K562 (cell line): ENCODE results near the gene CCND3. TPM values are rescaled to one million over a fixed set of nuclear protein-coding genes. Genes with fewer than 3 reads are reported as not detected.

Experiments
- CREBBP ChIP-seq: IDR thresholded peaks from one replicate; pipeline ENCODE4 v1.6.1; 2012; ENCODE audit warnings: low read depth, mild to moderate bottlenecking, control low read depth, inconsistent platforms, low read length
- ESRRA ChIP-seq: fragments of 450-650 bp; IDR thresholded peaks from 2 replicates; pipeline ENCODE4 v1.6.1; 2014; ENCODE audit warnings: low read depth, mild to moderate bottlenecking, moderate library complexity, borderline replicate concordance
- HSF4 ChIP-seq: fragments of 250-450 bp; sonication (Bioruptor Pico); IDR thresholded peaks from 2 replicates; pipeline ENCODE4 v2.1.2; 2022; ENCODE audit warnings: mild to moderate bottlenecking, moderate library complexity, borderline replicate concordance
- TAF15 ChIP-seq: fragments of 200-400 bp; formaldehyde crosslinking; IDR thresholded peaks from 2 replicates; pipeline ENCODE4 v1.6.1; 2017; ENCODE audit warnings: mild to moderate bottlenecking, low read depth, low read length, moderate library complexity
- WHSC1 ChIP-seq: IDR thresholded peaks from one replicate; pipeline ENCODE4 v1.6.1; 2012; ENCODE audit warnings: low read length, control low read depth, inconsistent platforms
- ZNF224 ChIP-seq: sonication (generic); formaldehyde crosslinking; IDR thresholded peaks from 2 replicates; pipeline ENCODE4 v1.8.0; 2022; ENCODE audit warnings: mild to moderate bottlenecking, missing genetic modification reagents
- ZNF280A ChIP-seq: fragments of 450-650 bp; IDR thresholded peaks from 2 replicates; pipeline ENCODE4 v1.6.1; 2018; ENCODE audit warnings: mild to moderate bottlenecking, low read depth; ENCODE audit not compliant: partially characterized antibody
- ZNF280B ChIP-seq: fragments of 250-450 bp; sonication (Bioruptor Pico); IDR thresholded peaks from 2 replicates; pipeline ENCODE4 v1.5.1; 2021; ENCODE audit warnings: mild to moderate bottlenecking
- ZNF3 ChIP-seq: fragments of 250-450 bp; sonication (Bioruptor Pico); IDR thresholded peaks from 2 replicates; pipeline ENCODE4 v1.5.0; 2021; ENCODE audit warnings: mild to moderate bottlenecking, moderate library complexity
- ZNF511 ChIP-seq: sonication (generic); formaldehyde crosslinking; IDR thresholded peaks from 2 replicates; pipeline ENCODE4 v1.8.0; 2022; ENCODE audit warnings: mild to moderate bottlenecking, missing genetic modification reagents
- ZNF764 ChIP-seq: fragments of 250-450 bp; sonication (Bioruptor Pico); IDR thresholded peaks from 2 replicates; pipeline ENCODE4 v1.4.0; 2020; ENCODE audit warnings: low read depth, mild to moderate bottlenecking, moderate library complexity
- polyA plus RNA-seq, 8 experiments: library from polyadenylated mRNA; depleted of rRNA in 4 of 8; stranded (reverse) in 5 of 8; unstranded in 3 of 8; fragments of >200 nt; fragmentation: Nextera tagmentation in 2 of 8; fragmentation: Illumina TruSeq in 1 of 8; extraction: Ambion mirVana in 2 of 8; extraction: Trizol in 1 of 8; gene quantifications; 2 replicates each; pipeline versions ENCODE4 v1.2.1 to v1.2.3, GENCODE V29; 2011 to 2014; ENCODE audit warnings: inconsistent platforms in 1 of 8, missing spikeins in 1 of 8
- total RNA-seq, 7 experiments: library from RNA; depleted of rRNA in 6 of 7; stranded (reverse); fragments of >200 nt in 6 of 7; fragmentation: Illumina TruSeq in 2 of 7; extraction: Trizol in 2 of 7; gene quantifications; 2 replicates each; pipeline versions ENCODE4 v1.2.1 to v1.2.3, GENCODE V29; 2011 to 2021; ENCODE audit warnings: low replicate concordance in 1 of 7
- TF ChIP-seq, protein P1 (sequence below): fragments of 450-650 bp; IDR thresholded peaks from 2 replicates; pipeline ENCODE4 v1.6.1; 2016; ENCODE audit warnings: mild to moderate bottlenecking, moderate library complexity

CCND3 gene
- total and polyA plus RNA-seq, 9 of the 15 experiments (the other 6 are each of a cell fraction or from before 2014, with no cell fraction given): 21.5 to 204 (median 97.4) TPM

- TF ChIP-seq, protein P1, sequence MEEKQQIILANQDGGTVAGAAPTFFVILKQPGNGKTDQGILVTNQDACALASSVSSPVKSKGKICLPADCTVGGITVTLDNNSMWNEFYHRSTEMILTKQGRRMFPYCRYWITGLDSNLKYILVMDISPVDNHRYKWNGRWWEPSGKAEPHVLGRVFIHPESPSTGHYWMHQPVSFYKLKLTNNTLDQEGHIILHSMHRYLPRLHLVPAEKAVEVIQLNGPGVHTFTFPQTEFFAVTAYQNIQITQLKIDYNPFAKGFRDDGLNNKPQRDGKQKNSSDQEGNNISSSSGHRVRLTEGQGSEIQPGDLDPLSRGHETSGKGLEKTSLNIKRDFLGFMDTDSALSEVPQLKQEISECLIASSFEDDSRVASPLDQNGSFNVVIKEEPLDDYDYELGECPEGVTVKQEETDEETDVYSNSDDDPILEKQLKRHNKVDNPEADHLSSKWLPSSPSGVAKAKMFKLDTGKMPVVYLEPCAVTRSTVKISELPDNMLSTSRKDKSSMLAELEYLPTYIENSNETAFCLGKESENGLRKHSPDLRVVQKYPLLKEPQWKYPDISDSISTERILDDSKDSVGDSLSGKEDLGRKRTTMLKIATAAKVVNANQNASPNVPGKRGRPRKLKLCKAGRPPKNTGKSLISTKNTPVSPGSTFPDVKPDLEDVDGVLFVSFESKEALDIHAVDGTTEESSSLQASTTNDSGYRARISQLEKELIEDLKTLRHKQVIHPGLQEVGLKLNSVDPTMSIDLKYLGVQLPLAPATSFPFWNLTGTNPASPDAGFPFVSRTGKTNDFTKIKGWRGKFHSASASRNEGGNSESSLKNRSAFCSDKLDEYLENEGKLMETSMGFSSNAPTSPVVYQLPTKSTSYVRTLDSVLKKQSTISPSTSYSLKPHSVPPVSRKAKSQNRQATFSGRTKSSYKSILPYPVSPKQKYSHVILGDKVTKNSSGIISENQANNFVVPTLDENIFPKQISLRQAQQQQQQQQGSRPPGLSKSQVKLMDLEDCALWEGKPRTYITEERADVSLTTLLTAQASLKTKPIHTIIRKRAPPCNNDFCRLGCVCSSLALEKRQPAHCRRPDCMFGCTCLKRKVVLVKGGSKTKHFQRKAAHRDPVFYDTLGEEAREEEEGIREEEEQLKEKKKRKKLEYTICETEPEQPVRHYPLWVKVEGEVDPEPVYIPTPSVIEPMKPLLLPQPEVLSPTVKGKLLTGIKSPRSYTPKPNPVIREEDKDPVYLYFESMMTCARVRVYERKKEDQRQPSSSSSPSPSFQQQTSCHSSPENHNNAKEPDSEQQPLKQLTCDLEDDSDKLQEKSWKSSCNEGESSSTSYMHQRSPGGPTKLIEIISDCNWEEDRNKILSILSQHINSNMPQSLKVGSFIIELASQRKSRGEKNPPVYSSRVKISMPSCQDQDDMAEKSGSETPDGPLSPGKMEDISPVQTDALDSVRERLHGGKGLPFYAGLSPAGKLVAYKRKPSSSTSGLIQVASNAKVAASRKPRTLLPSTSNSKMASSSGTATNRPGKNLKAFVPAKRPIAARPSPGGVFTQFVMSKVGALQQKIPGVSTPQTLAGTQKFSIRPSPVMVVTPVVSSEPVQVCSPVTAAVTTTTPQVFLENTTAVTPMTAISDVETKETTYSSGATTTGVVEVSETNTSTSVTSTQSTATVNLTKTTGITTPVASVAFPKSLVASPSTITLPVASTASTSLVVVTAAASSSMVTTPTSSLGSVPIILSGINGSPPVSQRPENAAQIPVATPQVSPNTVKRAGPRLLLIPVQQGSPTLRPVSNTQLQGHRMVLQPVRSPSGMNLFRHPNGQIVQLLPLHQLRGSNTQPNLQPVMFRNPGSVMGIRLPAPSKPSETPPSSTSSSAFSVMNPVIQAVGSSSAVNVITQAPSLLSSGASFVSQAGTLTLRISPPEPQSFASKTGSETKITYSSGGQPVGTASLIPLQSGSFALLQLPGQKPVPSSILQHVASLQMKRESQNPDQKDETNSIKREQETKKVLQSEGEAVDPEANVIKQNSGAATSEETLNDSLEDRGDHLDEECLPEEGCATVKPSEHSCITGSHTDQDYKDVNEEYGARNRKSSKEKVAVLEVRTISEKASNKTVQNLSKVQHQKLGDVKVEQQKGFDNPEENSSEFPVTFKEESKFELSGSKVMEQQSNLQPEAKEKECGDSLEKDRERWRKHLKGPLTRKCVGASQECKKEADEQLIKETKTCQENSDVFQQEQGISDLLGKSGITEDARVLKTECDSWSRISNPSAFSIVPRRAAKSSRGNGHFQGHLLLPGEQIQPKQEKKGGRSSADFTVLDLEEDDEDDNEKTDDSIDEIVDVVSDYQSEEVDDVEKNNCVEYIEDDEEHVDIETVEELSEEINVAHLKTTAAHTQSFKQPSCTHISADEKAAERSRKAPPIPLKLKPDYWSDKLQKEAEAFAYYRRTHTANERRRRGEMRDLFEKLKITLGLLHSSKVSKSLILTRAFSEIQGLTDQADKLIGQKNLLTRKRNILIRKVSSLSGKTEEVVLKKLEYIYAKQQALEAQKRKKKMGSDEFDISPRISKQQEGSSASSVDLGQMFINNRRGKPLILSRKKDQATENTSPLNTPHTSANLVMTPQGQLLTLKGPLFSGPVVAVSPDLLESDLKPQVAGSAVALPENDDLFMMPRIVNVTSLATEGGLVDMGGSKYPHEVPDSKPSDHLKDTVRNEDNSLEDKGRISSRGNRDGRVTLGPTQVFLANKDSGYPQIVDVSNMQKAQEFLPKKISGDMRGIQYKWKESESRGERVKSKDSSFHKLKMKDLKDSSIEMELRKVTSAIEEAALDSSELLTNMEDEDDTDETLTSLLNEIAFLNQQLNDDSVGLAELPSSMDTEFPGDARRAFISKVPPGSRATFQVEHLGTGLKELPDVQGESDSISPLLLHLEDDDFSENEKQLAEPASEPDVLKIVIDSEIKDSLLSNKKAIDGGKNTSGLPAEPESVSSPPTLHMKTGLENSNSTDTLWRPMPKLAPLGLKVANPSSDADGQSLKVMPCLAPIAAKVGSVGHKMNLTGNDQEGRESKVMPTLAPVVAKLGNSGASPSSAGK: no peak
- TF ChIP-seq ZNF224 (CRISPR knock-in tag) (no peak), ESRRA (no peak), ZNF280B (CRISPR knock-in tag) (no peak), ZNF280A (no peak), TAF15 (0 out of 2 replicates have a peak, but pooled peaks have one; percentile 44), CREBBP (no peak), WHSC1 (no peak), HSF4 (CRISPR knock-in tag) (no peak), ZNF3 (no peak), ZNF511 (CRISPR knock-in tag) (no peak), ZNF764 (no peak)
- TF ChIP-seq, all 486 proteins: peak for 21
These were observed 20.0 kb downstream of the CCND3 start (continued) for GRCh38 chr6:41921712-41921998.
